K562 (cell line): ENCODE data around the gene CHCHD4. TPM values are rescaled to one million over a fixed set of nuclear protein-coding genes. Genes with fewer than 3 reads are reported as not detected.

Experiments used
- ATAC-seq: fragments of 200-7000 bp; cut with Tn5 transposase; 3 replicates; pipeline ENCODE4 v1.9.1; 2020; ENCODE audit warnings: moderate library complexity
- BruUV-seq: library from RNA; stranded (reverse); fragments of 400-500 nt; replicated peaks from 2 replicates; lab custom pipeline; 2021; lab: Mats Ljungman, UMichigan
- CTCF ChIA-PET: fragments of 300-600 bp; formaldehyde crosslinking; extraction: SDS; loops from one replicate; lab custom pipeline; 2021; ENCODE audit warnings: low intra/inter-chr PET ratio; lab: Yijun Ruan, JAX
- POLR2A ChIA-PET: fragments of 300-600, 350-650 bp; sonication (Branson Sonifier 250); formaldehyde crosslinking; extraction: SDS; loops from one replicate; lab custom pipeline; 2021; ENCODE audit warnings: antibody characterized with exemption, inconsistent platforms; lab: Yijun Ruan, JAX
- DNase-seq, 4 experiments: peaks; one replicate each; pipeline versions ENCODE4 v3.0.0 to v3.0.0-alpha.2; 2011 to 2018; ENCODE audit warnings: low spot score in 3 of 4, mixed read lengths in 3 of 4; ENCODE audit errors: extremely low read depth in 1 of 4
- FAIRE-seq: peaks from 2 replicates; lab custom pipeline; 2011; peaks lifted over from hg19 to GRCh38; lab: Jason Lieb, UNC
- H2AFZ ChIP-seq: 2 replicates; pipeline ENCODE4 v1.6.0; 2011; ENCODE audit warnings: low read depth, low read length, control low read depth, inconsistent platforms
- H3K27ac ChIP-seq: fragments of 200-600 bp; 3 replicates; pipeline ENCODE4 v1.8.0; 2011; ENCODE audit warnings: low read depth, mild to moderate bottlenecking, control low read depth, inconsistent platforms, low read length, moderate library complexity, mixed read lengths; ENCODE audit errors: extremely low read depth
- H3K27me3 ChIP-seq, 2 experiments: fragments of 300-600 bp in 1 of 2; 2 replicates in 1 of 2; 3 replicates in 1 of 2; pipeline versions ENCODE4 v1.6.0 to v1.8.0; 2011; ENCODE audit warnings: inconsistent platforms in 2 of 2, low read length in 2 of 2, mild to moderate bottlenecking in 1 of 2, mixed read lengths in 1 of 2, moderate library complexity in 1 of 2; ENCODE audit not compliant: control insufficient read depth in 2 of 2, insufficient read depth in 2 of 2
- H3K36me3 ChIP-seq: fragments of 300-600 bp; 3 replicates; pipeline ENCODE4 v1.8.0; 2011; ENCODE audit warnings: mild to moderate bottlenecking, low read length, inconsistent platforms; ENCODE audit not compliant: control insufficient read depth, insufficient read depth
- H3K4me1 ChIP-seq, 2 experiments: fragments of 200-600 bp in 1 of 2; replicated peaks in 1 of 2; 2 replicates in 1 of 2; 3 replicates in 1 of 2; pipeline versions ENCODE4 v1.5.1 to v1.8.0; 2011; ENCODE audit warnings: inconsistent platforms in 2 of 2, low read length in 2 of 2, mild to moderate bottlenecking in 1 of 2, mixed read lengths in 1 of 2, moderate library complexity in 1 of 2; ENCODE audit not compliant: control insufficient read depth in 2 of 2, insufficient read depth in 2 of 2
- H3K4me2 ChIP-seq: 2 replicates; pipeline ENCODE4 v1.6.1; 2011; ENCODE audit warnings: low read length, control low read depth, inconsistent platforms, mixed read lengths; ENCODE audit not compliant: insufficient read depth
- H3K4me3 ChIP-seq: fragments of 200-600 bp; sonication (generic), shearing (Covaris generic); 2 replicates; pipeline ENCODE4 v1.5.1; 2016; ENCODE audit warnings: control low read depth, inconsistent platforms
- H3K79me2 ChIP-seq: fragments of 200-600 bp; 3 replicates; pipeline ENCODE4 v1.8.0; 2011; ENCODE audit warnings: low read length, inconsistent platforms; ENCODE audit not compliant: control insufficient read depth, insufficient read depth
- H3K9ac ChIP-seq, 2 experiments: 2 replicates each; pipeline versions ENCODE4 v1.6.0 to v1.6.1; 2011; ENCODE audit warnings: low read depth in 2 of 2, low read length in 2 of 2, control low read depth in 1 of 2, inconsistent platforms in 1 of 2, mild to moderate bottlenecking in 1 of 2, mixed read lengths in 1 of 2; ENCODE audit not compliant: insufficient read depth in 1 of 2
- H3K9me1 ChIP-seq: one replicate; pipeline ENCODE4 v1.6.0; 2011; ENCODE audit warnings: inconsistent platforms, mild to moderate bottlenecking, low read length, moderate library complexity; ENCODE audit not compliant: control insufficient read depth, insufficient read depth
- H3K9me3 ChIP-seq: replicated peaks from 2 replicates; pipeline ENCODE4 v1.5.1; 2011; ENCODE audit warnings: low read depth, low read length, inconsistent platforms; ENCODE audit not compliant: control insufficient read depth, insufficient read depth
- H4K20me1 ChIP-seq: replicated peaks from 2 replicates; pipeline ENCODE4 v1.6.1; 2011; ENCODE audit warnings: low read length, inconsistent platforms, mixed read lengths; ENCODE audit not compliant: control insufficient read depth, insufficient read depth
- CBX2 ChIP-seq: fragments of 200-600 bp; sonication (generic); IDR thresholded peaks from one replicate; pipeline ENCODE4 v1.6.1; 2012; ENCODE audit warnings: mild to moderate bottlenecking, low read length, inconsistent platforms; ENCODE audit not compliant: insufficient read depth, poor library complexity, severe bottlenecking
- POLR2A ChIP-seq: fragments of 450-650 bp; conservative IDR thresholded peaks from 2 replicates; pipeline ENCODE4 v1.6.1; 2016
- TARDBP ChIP-seq: fragments of 450-650 bp; IDR thresholded peaks from 2 replicates; pipeline ENCODE4 v1.6.1; 2016
- ZBTB49 ChIP-seq: sonication (generic); formaldehyde crosslinking; IDR thresholded peaks from 2 replicates; pipeline ENCODE4 v1.8.0; 2022; ENCODE audit warnings: missing genetic modification reagents, mild to moderate bottlenecking, borderline replicate concordance
- WGBS: fragments of 100-300 bp; shearing (Covaris generic); methylation state at CpG from one replicate; pipeline ENCODE4 v1.1.6; 2016; ENCODE audit warnings: low coverage, mixed read lengths; ENCODE audit not compliant: insufficient coverage; ENCODE audit errors: missing lambda C conversion rate; 5-methylcytosine and 5-hydroxymethylcytosine counted together
- in situ Hi-C: fragments of 300-500 bp; cut with MboI; formaldehyde crosslinking; loops from 4 replicates; pipeline ENCODE4 v1.15.0; 2018; ENCODE audit warnings: inconsistent platforms, mixed read lengths
- intact Hi-C: fragments of 100-400 bp; cut with micrococcal nuclease; formaldehyde crosslinking; loops from 2 replicates; pipeline ENCODE4 v1.14.2; 2022
- polyA plus RNA-seq, 8 experiments: library from polyadenylated mRNA; depleted of rRNA in 4 of 8; stranded (reverse) in 5 of 8; unstranded in 3 of 8; fragments of >200 nt; fragmentation: Nextera tagmentation in 2 of 8; fragmentation: Illumina TruSeq in 1 of 8; extraction: Ambion mirVana in 2 of 8; extraction: Trizol in 1 of 8; gene quantifications; 2 replicates each; pipeline versions ENCODE4 v1.2.1 to v1.2.3, GENCODE V29; 2011 to 2014; ENCODE audit warnings: inconsistent platforms in 1 of 8, missing spikeins in 1 of 8
- total RNA-seq, 7 experiments: library from RNA; depleted of rRNA in 6 of 7; stranded (reverse); fragments of >200 nt in 6 of 7; fragmentation: Illumina TruSeq in 2 of 7; extraction: Trizol in 2 of 7; gene quantifications; 2 replicates each; pipeline versions ENCODE4 v1.2.1 to v1.2.3, GENCODE V29; 2011 to 2021; ENCODE audit warnings: low replicate concordance in 1 of 7

The CHCHD4 gene
- total and polyA plus RNA-seq, 9 of the 15 experiments (the other 6 are each of a cell fraction or from before 2014, with no cell fraction given) = 55.4 to 225 (median 77.2) TPM

DNA sequence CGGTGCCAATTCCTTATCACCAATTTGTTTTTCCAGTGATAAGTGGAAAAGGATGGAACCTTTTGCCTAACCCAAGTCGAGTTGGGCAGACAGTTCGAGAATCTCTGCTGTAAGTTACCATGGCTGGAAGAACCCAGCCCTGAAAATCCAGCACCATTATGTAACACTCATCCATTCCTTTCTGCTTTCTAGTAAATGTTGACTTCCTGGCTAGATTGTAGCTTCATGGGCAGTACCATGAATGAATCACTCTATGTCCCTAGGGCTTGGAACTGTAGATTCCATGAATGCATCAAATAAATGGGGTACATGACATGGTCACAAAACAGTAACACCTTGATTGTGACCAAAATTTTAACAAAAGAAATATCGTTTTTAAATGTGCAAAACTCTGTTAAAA lies 14.0 kb downstream of the CHCHD4 start:
- no peak for DNase-seq
- TF ChIP-seq TARDBP (no peak), POLR2A (0 out of 2 replicates have a peak, but pooled peaks have one; percentile 20), CBX2 (no peak), ZBTB49 (CRISPR knock-in tag) (no peak)
- TF ChIP-seq, all 486 proteins: peak for 1
- no peaks in the 10 kb centered on the region for H3K79me2 ChIP-seq
- no peaks in the 10 kb centered on the region for H3K9me1 ChIP-seq
- 54% methylated on average over 4 of the region's 4 CpGs for WGBS
- no peak overlapping the region for H3K27ac ChIP-seq
- H3K9ac ChIP-seq = no peak overlapping the region
- intact Hi-C loops (no loop called here), in situ Hi-C loops (no loop called here)
- H3K4me1 ChIP-seq = no peaks in the 10 kb centered on the region
- ChIA-PET CTCF (no interaction called here), POLR2A (interaction anchor here (0.6 to 1.4 kb wide), 3 partner anchors 15 to 295 kb away, joined by 3 to 4 read pairs (median 3); partner anchors contain the start of genes CHCHD4 and TMEM43)
- H3K4me2 ChIP-seq = no peak overlapping the region
- no peaks in the 10 kb centered on the region for H3K9me3 ChIP-seq
- H4K20me1 ChIP-seq = no peaks in the 10 kb centered on the region
- H2AFZ ChIP-seq = no peak overlapping the region
- no peaks in the 10 kb centered on the region for H3K27me3 ChIP-seq
- peaks cover 44% of the 10 kb centered on the region for H3K36me3 ChIP-seq
- FAIRE-seq (no peak), ATAC-seq (no peak)
- H3K4me3 ChIP-seq = no peak overlapping the region
- no TSS peak for BruUV-seq
